ENCODE measurements around the gene TLDC2.

GRCh38 chr20:36888880-36889516 is 13.1 kb downstream of the TLDC2 start:
- TF ChIP-seq, protein P1, sequence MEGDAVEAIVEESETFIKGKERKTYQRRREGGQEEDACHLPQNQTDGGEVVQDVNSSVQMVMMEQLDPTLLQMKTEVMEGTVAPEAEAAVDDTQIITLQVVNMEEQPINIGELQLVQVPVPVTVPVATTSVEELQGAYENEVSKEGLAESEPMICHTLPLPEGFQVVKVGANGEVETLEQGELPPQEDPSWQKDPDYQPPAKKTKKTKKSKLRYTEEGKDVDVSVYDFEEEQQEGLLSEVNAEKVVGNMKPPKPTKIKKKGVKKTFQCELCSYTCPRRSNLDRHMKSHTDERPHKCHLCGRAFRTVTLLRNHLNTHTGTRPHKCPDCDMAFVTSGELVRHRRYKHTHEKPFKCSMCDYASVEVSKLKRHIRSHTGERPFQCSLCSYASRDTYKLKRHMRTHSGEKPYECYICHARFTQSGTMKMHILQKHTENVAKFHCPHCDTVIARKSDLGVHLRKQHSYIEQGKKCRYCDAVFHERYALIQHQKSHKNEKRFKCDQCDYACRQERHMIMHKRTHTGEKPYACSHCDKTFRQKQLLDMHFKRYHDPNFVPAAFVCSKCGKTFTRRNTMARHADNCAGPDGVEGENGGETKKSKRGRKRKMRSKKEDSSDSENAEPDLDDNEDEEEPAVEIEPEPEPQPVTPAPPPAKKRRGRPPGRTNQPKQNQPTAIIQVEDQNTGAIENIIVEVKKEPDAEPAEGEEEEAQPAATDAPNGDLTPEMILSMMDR (IDR thresholded peaks at IDR 0.05), result no peak
- no peak for TF ChIP-seq EP300 (IDR thresholded peaks at IDR 0.05)
